Measurements from ENCODE around the gene TRAF1.

- no peak for TF ChIP-seq SUZ12 (IDR thresholded peaks at IDR 0.05)
- no peak for TF ChIP-seq SP1 (IDR thresholded peaks at IDR 0.05)
- no peak for TF ChIP-seq BHLHE40 (IDR thresholded peaks at IDR 0.05; ENCODE audit: borderline replicate concordance)
- TF ChIP-seq TARDBP (IDR thresholded peaks at IDR 0.05): no peak
- no peak for TF ChIP-seq FOXA1 (IDR thresholded peaks at IDR 0.05)
- TF ChIP-seq FOXM1 (IDR thresholded peaks at IDR 0.05; ENCODE audit: borderline replicate concordance): no peak
- TF ChIP-seq PKNOX1 (IDR thresholded peaks at IDR 0.05): no peak
- TF ChIP-seq L3MBTL2 (conservative IDR thresholded peaks at IDR 0.05): no peak
- no peak for TF ChIP-seq ELF4 (IDR thresholded peaks at IDR 0.05)
- no peak for TF ChIP-seq NFRKB (IDR thresholded peaks at IDR 0.05)
- no peak for TF ChIP-seq ARNT (IDR thresholded peaks at IDR 0.05)
- no peak for TF ChIP-seq CTBP1 (IDR thresholded peaks at IDR 0.05; ENCODE audit: borderline replicate concordance)
- TF ChIP-seq HDGF (IDR thresholded peaks at IDR 0.05; ENCODE audit: borderline replicate concordance): no peak
- no peak for TF ChIP-seq FOXK2 (IDR thresholded peaks at IDR 0.05)
These were observed 62.8 kb downstream of the TRAF1 start for GRCh38 chr9:120863833-120864232.
